HK-2 (cell line): ENCODE data around the gene BCKDK.
A peak's percentile ranks its signal among the peaks of the same experiment; 100 is the strongest.
"Not testable (repeated sequence)": the region's sequence is repeated elsewhere in the genome, so short reads cannot be mapped to it uniquely, and the experiment has no call there.

Experiments
- DNase-seq: peaks from one replicate; pipeline ENCODE4 v3.0.0-alpha.2; 2018; ENCODE audit not compliant: unreplicated experiment

Gene BCKDK

GRCh38 chr16:31142109-31143010 lies 34.2 kb downstream of the BCKDK start:
- DNase-seq: peak; percentile 100

- no peak for DNase-seq
These were observed 35.0 kb downstream of the BCKDK start for GRCh38 chr16:31143011-31143693.

DNA sequence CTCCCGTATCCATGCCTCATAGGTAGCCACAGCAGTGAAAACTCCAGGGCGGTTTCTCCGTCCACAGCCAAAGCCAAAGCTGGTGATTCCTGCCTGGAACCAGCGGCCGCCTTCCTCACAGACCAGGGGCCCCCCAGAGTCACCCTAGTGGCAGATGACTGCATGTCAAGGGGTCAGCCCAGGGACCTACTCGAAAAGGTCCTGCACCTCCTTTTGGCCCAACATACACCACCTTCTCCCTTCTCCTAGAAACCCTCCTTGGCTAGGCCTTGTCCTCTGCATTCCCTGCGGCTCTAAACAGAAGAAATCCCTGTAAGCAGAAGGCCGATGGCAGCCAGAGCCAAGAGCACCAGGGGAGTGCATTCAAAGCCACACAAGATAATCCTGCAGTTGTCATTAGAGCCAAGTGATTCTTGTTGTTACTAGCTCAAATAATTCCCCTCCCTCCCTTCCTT lies 35.5 kb downstream of the BCKDK start:
- DNase-seq: no peak

DNA sequence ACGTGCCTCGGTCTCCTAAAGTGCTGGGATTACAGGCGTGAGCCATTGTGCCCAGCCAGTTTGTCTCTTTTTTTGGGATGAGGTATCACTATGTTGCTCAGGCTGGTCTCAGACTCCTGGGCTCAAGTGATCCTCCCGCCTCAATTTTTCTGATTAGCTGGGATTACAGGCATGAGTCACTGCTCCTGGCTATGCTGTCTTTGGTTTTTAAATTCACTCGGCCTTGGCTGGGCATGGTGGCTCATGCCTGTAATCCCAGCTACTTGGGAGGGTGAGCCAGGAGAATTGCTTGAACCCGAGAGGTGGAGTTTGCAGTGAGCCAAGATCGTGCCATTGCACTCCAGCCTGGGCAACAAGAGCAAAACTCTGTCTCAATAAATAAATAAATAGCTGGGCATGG lies 36.2 kb downstream of the BCKDK start:
- DNase-seq: not testable (repeated sequence)

- DNase-seq: no peak
These were observed 37.3 kb downstream of the BCKDK start for GRCh38 chr16:31145398-31145990.

- DNase-seq: no peak
These were observed 39.4 kb downstream of the BCKDK start for GRCh38 chr16:31147574-31147973.

DNA sequence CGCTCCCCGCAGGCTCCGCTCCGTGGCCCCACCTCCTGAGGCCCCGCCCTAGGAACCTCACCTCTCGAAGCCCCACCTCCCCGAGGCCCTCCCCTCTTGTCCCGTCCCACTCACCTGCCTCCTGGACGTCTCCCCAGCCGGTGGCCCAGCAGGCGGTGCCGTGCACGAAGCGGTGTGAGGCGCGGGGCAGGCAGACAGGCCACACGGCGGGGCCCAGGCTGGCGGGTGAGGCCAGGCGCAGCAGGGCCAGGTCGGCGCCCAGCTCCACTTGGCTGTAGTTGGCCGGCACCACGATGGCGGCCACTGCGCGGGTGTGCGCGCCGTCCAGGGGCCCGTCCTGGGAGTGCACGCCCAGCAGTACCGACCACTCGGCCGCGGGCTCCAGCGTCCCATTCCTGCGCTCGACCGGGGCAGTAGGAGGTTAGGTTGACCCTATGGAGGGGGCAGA lies 40.1 kb downstream of the BCKDK start:
- DNase-seq: no peak

GRCh38 chr16:31148896-31149295 lies 40.7 kb downstream of the BCKDK start:
- DNase-seq: no peak

DNA sequence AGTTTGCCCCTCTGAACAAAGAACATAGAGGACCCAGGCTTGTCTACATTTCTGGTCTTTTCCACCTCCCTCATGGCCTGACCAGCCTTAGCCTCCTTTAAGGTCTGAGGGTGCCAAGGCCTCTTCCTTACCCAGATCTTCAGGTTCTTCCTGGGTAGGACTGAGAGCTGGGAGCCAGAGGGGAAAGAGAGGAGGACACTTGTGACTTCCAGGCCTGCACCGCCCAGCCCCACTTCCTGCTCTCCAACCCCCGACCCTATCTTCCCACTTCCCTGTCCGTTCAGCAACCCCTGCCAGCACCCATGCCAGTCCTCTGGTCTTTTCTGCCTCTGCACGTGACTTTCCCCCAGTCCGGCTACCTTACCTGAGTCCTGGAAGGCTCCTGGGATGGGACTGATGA lies 41.1 kb downstream of the BCKDK start:
- DNase-seq: no peak

GRCh38 chr16:31149894-31150890 lies 42.0 kb downstream of the BCKDK start, which contains the start of gene PRSS36:
TSS of gene PRSS36 (minus strand) at chr16:31150066. CDS start at chr16:31150035, 31 bp downstream.
- no peak for DNase-seq

DNA sequence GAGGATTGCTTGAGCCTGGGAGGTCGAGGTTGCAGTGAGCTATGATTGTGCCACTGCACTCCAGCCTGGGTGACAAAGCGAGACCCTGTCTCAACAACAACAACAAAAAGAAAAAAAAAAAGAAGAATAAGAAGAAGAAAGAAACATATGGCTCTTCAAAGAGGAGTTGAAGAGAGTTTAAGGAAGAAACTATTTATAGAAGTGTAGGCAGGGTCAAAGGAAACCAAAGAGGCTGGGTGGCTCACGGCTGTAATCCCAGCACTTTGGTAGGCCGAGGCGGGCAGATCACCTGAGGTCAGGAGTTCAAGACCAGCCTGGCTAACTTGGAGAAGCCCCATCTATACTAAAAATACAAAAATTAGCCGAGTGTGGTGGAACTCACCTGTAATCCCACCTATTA lies 42.8 kb downstream of the BCKDK start:
- DNase-seq: not testable (repeated sequence)

GRCh38 chr16:31157136-31157535 lies 49.0 kb downstream of the BCKDK start:
- DNase-seq: no peak
